ENCODE data around the gene RERE.
"Not testable (repeated sequence)": the region's sequence is repeated elsewhere in the genome, so short reads cannot be mapped to it uniquely, and the experiment has no call there.

Gene RERE

DNA sequence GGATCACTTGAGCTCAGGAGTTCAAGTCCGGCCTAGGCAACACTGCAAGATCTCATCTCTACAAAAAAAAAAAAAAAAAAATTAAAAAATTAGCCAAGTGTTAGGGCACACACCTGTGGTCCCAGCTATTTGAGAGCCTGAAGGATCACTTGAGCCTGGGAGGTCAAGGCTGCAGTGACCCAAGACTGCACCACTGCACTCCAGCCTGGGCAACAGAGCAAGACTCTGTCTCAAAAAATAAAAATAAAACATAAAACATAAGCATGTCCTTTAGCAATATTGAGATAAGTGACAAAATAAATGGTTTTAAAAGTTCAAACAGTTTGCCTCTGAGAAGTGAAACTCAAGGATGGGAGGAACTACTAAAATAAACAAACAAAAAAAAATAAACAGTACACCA, 101.2 kb downstream of the RERE start:
- DNase-seq (ENCODE audit: low spot score): no peak

GRCh38 chr1:8714173-8714572, 103.3 kb downstream of the RERE start:
- DNase-seq (ENCODE audit: low spot score): no peak

GRCh38 chr1:8712413-8713231, 104.8 kb downstream of the RERE start:
- DNase-seq (ENCODE audit: low spot score): no peak

DNA sequence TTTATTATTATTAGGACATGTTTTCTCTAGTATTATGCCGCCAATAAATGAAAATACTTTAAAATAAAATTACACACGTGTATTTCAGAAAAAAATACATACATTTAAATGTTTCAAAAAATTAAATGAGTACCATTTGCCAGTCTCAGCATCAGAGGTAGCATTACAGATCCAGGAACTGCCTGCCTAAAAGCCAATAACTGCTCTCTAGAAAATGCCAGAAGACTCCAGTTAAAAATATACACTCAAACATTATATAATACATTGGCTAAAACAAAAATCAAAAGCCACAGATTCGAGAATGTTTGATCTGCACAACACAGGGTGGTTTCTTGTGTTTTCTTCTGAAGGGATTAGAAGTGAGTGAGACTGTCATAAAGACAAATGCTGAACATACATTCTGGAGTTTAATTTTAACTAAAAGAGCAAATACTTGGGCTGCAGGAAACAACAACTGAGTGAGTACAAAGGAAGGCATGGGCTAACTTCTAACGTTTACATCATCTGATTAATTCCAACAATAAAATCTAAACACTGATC, 105.5 kb downstream of the RERE start:
- DNase-seq (ENCODE audit: low spot score): no peak

DNA sequence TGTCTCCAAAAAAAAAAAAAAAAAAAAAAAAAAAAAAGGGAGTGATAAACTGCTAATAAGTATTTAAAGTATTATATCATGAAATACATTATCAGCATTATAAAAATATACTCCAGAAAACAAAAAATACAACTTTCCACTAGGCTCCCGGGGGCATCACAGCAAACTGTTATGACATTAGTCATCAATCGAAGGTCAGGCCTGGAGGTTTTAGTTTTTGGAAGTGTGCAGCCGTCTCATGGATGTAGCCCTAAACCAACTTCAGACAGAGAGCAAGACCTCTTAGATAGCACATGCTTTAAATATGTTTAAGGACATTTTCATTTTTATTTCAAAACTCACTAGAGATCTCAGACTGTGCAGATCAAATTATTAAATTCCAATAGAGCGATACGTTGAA, 106.3 kb downstream of the RERE start:
- no peak for DNase-seq (ENCODE audit: low spot score)

DNA sequence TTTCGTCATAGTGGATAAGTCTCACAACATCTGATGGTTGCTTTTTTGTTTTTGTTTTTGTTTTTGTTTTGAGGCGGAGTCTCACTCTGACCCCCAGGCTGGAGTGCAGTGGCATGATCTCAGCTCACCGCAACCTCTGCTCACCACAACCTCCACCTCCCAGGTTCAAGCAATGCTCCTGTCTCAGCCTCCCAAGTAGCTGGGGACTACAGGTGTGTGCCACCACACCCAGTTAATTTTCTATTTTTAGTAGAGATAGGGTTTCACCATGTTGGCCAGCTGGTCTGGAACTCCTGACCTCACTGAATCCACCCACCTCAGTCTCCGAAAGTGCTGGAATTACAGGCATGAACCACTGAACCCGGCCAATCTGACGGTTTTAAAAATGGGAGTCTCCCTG, 109.2 kb downstream of the RERE start:
- DNase-seq (ENCODE audit: low spot score): no peak

DNA sequence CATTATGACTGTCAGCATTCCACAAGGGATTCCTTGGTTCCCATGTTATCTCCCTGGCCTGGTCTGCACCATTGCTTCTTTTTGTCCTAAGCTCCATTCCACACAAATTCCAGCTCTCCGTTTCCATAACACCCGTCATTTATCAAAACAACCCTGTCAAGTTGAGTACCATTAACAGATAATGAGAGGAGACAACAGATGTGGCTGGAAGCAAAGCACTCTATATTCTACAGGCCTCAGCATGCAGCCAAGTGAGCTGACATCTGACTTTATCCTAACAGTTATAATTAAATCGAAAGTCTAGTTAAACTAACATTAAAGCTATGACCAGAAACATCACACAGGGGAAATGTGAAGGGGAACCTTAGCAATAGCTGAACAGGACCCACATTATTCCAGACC, 110.4 kb downstream of the RERE start:
- no peak for DNase-seq (ENCODE audit: low spot score)

DNA sequence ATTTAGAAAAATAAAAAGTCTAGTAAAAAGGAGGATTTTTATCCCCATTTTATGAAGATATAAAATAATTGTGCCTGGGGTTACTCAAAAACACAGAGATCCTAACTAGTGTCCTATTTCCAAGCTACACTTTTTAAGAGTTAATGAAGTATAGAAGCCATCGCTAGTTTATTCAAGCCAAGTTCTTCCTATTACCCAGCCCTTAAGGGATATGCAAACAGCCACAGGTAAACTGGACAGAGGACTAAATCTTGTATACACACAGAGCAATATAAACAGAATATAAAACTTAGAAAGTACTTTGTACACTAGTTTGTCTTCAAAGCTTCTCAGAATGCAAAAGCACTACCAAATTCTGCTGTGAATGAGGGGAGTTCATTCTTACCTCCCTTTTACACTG, 111.1 kb downstream of the RERE start:
- no peak for DNase-seq (ENCODE audit: low spot score)

DNA sequence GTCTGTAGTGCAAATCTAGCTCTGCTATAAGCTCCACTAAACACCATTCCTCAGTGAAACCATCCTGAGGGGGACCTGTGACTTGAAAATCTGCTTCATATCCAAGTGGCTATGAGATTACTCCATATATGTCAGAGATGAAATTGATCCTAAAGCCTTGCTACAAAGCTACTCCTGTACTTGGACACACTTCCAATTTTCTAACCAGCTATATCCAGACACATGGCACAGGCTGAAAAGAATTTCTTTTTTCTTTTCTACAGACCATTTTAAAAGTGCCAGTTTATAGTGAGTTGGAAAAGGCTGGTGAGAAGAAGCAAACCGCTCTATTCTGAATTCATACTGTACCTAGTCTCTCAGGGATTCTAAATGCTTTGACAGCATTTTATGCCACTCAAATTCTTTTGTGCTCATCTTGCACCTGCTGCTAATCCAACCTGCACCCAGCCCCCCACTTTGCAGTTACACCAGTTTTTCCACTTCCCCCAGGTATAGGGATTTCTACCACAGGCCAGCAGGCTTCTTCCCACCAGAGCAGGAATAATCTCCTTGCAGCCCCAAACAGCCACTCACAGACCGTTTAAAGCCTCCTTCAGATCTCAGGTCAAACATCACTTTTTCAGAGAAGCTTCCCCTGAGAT, 112.5 kb downstream of the RERE start:
- DNase-seq (ENCODE audit: low spot score): no peak

DNA sequence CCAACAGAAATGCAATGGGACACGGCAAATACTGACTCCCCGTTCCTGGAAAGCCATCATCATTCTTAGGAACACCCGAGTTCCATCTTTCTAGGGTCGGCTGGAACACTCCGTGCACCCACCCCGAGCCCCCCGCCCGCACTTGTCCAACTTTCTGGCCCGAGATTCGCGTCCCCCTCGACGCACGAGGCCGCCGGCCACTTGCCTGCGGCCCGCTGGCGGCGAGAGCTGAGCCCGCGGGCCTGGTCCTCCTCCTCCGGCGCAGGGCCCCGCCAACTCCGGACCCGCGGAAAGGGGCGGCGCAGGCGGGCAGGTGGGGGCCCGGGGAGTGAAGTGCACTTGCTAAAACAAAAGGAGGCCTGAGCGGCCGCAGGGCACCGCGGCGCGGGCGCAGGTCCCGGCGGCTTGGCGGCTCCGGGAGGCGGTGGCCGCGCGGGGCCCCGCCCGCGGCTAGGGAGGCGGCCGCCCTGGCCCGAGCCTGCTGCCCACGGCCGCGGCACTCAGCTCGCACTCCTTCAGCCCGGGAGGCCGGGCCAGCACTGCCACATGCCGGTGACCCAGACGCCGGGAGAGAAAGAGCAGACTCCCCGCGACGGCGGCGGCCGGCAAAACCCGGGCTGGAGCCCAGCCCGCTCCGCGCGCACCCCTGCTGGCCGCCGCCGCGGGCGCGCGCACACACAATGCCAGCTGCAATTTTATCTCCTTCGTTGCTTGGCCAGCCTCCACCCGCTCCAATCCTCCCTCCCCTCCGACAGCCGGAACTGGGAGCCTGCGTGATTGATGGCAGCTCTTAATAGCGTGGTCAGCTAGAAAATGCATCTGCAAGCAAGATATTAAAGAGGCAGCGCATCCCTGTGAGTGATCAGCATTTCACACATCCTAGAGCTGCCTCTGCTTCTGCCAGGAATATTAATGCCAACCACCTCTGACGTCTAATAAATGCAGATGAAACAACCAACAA, 114.3 kb downstream of the RERE start:
- peak; percentile 96 for DNase-seq (ENCODE audit: low spot score)

- no peak for DNase-seq (ENCODE audit: low spot score)
These were observed 115.0 kb downstream of the RERE start for GRCh38 chr1:8702472-8702849.

- DNase-seq (ENCODE audit: low spot score): peak; percentile 65
These were observed 115.5 kb downstream of the RERE start for GRCh38 chr1:8701794-8702471.

- DNase-seq (ENCODE audit: low spot score): no peak
These were observed 117.8 kb downstream of the RERE start for GRCh38 chr1:8699679-8700078.

DNA sequence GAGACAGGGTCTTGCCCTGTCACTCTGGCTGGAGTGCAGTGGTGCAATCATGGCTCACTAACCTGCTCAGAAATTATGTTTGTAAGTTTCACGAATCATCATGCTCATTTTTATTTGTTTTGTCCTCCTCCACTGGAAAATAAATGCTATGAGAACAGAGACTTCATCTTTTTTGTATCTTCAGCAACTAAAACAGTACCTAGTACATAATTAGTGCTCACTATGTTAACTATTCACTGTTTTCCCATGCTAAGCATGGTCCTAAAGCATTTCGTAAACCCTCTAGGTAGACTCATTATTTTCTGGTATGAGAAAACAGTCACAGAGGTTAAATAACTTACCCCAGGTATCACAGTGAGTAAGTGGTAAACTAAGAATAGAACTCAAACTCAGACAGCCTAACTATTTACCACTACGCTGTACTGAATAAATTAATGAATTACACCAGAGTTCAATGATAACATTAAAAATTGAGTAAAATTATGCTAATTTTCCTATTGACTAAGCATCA, 118.4 kb downstream of the RERE start:
- no peak for DNase-seq (ENCODE audit: low spot score)

- no peak for DNase-seq (ENCODE audit: low spot score)
These were observed 119.3 kb downstream of the RERE start for GRCh38 chr1:8698012-8698630.

- not testable (repeated sequence) for DNase-seq (ENCODE audit: low spot score)
These were observed 122.0 kb downstream of the RERE start for GRCh38 chr1:8695442-8695841.

- no peak for DNase-seq (ENCODE audit: low spot score)
These were observed 124.3 kb downstream of the RERE start for GRCh38 chr1:8693107-8693506.

GRCh38 chr1:8691662-8692061, 125.8 kb downstream of the RERE start:
- no peak for DNase-seq (ENCODE audit: low spot score)

GRCh38 chr1:8690253-8690525, 127.3 kb downstream of the RERE start:
- no peak for DNase-seq (ENCODE audit: low spot score)

DNA sequence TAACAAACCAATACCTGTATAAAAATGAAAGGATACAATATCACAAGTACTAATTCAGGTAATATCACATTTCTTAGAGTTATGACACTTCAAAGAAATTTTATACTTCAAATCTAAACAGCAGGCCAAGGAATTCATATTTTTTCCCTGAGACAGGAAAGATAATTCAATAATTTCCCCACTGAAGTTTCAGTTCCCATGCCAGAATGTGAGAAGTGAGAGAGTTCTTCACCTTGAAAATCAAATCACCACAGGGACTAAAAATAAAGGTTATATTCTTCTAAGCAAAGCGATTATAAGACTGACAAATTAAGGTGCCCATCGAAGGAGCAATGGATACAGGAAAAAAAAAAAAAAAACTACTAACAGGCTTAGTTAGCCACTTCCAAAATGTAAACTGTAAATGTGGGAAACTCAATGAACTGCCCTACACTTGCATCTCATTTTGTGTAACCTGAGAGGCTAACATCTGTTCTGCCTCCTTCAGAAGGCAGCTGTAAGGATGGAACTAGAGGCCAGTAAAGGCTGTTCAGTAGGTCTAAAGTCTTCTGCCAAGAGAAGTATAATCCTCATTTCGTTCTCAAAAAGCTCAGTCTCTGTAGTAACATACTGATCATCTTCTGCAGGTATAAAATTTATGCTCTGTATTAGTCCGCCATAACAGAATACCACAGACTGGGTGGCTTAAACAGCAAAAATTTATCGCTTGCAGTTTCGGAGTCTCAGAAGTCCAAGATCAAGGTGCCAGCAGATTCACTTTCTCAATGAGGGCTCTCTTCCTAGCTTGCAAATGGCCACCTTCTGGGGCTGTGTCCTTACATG, 127.8 kb downstream of the RERE start:
- DNase-seq (ENCODE audit: low spot score): no peak

All from RKO (cell line).